Ishikawa (cell line): Measurements from ENCODE around the gene TFCP2L1.

Experiments
- CEBPB ChIP-seq: IDR thresholded peaks from 2 replicates; pipeline ENCODE4 v1.6.1; 2012
- EGR1 ChIP-seq: IDR thresholded peaks from 2 replicates; pipeline ENCODE4 v1.6.1; 2012
- EP300 ChIP-seq: IDR thresholded peaks from 2 replicates; pipeline ENCODE4 v1.6.1; 2012; ENCODE audit warnings: borderline replicate concordance
- FOXM1 ChIP-seq: IDR thresholded peaks from 2 replicates; pipeline ENCODE4 v1.6.1; 2012; ENCODE audit warnings: low read depth, borderline replicate concordance
- MAX ChIP-seq: IDR thresholded peaks from 2 replicates; pipeline ENCODE4 v1.6.1; 2012
- REST ChIP-seq: IDR thresholded peaks from 2 replicates; pipeline ENCODE4 v1.6.1; 2012; ENCODE audit warnings: low read depth, mild to moderate bottlenecking
- TAF1 ChIP-seq: IDR thresholded peaks from 2 replicates; pipeline ENCODE4 v1.6.1; 2012; ENCODE audit warnings: low read depth, mild to moderate bottlenecking
- TEAD4 ChIP-seq: IDR thresholded peaks from 2 replicates; pipeline ENCODE4 v1.6.1; 2012
- YY1 ChIP-seq: IDR thresholded peaks from 2 replicates; pipeline ENCODE4 v1.6.1; 2012; ENCODE audit warnings: low read depth

- TF ChIP-seq REST (no peak), YY1 (no peak), FOXM1 (no peak), CEBPB (no peak), EP300 (no peak), TAF1 (no peak), EGR1 (no peak), MAX (no peak), TEAD4 (no peak)
These were observed 50.2 kb downstream of the TFCP2L1 start for GRCh38 chr2:121234791-121235190.
